GM19438 (cell line): ENCODE data around the gene SDC1.

Source experiments
- ATAC-seq: cut with Tn5 transposase; IDR thresholded peaks from one replicate; pipeline ENCODE4 v1.9.1; 2021; ENCODE audit warnings: low read depth; ENCODE audit not compliant: unreplicated experiment

SDC1 gene

DNA sequence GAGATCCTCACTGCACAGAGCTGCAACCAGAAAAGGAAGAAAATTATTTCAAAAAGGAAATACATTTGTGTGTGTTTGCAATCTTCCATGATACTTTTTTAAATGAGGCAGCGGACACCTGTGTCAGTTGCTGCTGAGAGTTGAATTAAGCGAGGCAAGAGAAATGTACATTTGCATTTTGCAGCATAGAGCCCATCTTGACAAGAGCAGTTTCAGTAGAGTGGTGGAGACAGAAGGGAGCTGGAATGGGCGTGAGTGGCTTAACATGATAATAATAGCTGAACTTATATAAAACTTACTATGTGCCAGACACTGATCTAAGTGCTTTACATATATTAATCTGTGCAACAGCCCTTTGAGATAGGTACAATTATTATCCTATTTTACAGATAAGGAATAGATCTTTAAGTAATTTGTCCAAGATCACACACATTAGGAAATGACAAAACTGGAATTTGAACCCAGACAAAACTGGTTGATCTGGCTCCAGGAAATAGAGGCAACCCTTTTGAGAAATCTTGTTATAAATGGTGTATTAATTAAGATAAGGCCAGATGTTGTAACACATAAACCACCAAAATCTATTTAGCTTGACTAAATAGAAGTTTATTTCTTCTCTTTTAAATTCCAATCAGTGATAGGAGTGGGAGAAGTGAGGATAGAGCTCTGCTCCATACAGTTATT, 68.7 kb downstream of the SDC1 start:
- no peak for ATAC-seq

- ATAC-seq = no peak
Observed at GRCh38 chr2:20153131-20153851, 71.6 kb downstream of the SDC1 start.

GRCh38 chr2:20150806-20151571, 73.9 kb downstream of the SDC1 start:
- ATAC-seq = no peak
